Mammary epithelial cell (primary cell): ENCODE data around the gene DPEP1.

Experiments used
- EZH2 ChIP-seq: IDR thresholded peaks from 2 replicates; pipeline ENCODE4 v1.6.1; 2012; ENCODE audit warnings: low read length, inconsistent platforms, borderline replicate concordance
- TF ChIP-seq, protein P1 (sequence below), 2 donors: IDR thresholded peaks in 1 of 2; conservative IDR thresholded peaks in 1 of 2; 2 replicates each; pipeline ENCODE4 v1.5.1; 2011 to 2012; ENCODE audit warnings: inconsistent platforms in 2 of 2, low read length in 2 of 2, mild to moderate bottlenecking in 2 of 2, control low read depth in 1 of 2, low read depth in 1 of 2; ENCODE audit not compliant: insufficient read depth in 1 of 2; ENCODE audit errors: extremely low read depth in 1 of 2

DNA sequence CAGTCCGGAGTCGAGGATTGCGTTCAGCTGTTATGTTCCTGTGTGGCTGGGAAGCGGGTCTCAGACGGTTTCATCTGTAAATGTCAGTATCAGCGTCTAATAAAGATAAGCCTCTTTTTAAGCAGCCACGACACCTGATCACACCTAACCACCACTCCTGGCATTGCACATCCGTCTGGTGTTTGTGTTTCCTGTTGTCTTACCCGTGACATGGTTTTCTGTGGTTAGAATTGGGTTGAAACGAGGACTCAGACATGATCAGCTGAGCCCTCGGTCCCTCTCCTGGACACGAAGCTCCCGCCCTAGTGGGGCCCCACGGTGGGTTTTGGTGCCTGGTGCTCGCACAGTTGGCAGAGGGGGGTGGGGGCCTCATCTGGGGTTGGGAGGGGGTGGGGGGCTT is 19.6 kb upstream of the DPEP1 start:
- TF ChIP-seq, protein P1, sequence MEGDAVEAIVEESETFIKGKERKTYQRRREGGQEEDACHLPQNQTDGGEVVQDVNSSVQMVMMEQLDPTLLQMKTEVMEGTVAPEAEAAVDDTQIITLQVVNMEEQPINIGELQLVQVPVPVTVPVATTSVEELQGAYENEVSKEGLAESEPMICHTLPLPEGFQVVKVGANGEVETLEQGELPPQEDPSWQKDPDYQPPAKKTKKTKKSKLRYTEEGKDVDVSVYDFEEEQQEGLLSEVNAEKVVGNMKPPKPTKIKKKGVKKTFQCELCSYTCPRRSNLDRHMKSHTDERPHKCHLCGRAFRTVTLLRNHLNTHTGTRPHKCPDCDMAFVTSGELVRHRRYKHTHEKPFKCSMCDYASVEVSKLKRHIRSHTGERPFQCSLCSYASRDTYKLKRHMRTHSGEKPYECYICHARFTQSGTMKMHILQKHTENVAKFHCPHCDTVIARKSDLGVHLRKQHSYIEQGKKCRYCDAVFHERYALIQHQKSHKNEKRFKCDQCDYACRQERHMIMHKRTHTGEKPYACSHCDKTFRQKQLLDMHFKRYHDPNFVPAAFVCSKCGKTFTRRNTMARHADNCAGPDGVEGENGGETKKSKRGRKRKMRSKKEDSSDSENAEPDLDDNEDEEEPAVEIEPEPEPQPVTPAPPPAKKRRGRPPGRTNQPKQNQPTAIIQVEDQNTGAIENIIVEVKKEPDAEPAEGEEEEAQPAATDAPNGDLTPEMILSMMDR (conservative IDR thresholded peaks at IDR 0.05 in 1 of 2, IDR thresholded peaks at IDR 0.05 in 1 of 2; ENCODE audit: extremely low read depth in 1 of 2, insufficient read depth in 1 of 2, low read depth in 1 of 2, low read length in 2 of 2): no peak
- TF ChIP-seq EZH2: no peak
